ENCODE measurements around the gene TNRC6B.

The TNRC6B gene, protein sequence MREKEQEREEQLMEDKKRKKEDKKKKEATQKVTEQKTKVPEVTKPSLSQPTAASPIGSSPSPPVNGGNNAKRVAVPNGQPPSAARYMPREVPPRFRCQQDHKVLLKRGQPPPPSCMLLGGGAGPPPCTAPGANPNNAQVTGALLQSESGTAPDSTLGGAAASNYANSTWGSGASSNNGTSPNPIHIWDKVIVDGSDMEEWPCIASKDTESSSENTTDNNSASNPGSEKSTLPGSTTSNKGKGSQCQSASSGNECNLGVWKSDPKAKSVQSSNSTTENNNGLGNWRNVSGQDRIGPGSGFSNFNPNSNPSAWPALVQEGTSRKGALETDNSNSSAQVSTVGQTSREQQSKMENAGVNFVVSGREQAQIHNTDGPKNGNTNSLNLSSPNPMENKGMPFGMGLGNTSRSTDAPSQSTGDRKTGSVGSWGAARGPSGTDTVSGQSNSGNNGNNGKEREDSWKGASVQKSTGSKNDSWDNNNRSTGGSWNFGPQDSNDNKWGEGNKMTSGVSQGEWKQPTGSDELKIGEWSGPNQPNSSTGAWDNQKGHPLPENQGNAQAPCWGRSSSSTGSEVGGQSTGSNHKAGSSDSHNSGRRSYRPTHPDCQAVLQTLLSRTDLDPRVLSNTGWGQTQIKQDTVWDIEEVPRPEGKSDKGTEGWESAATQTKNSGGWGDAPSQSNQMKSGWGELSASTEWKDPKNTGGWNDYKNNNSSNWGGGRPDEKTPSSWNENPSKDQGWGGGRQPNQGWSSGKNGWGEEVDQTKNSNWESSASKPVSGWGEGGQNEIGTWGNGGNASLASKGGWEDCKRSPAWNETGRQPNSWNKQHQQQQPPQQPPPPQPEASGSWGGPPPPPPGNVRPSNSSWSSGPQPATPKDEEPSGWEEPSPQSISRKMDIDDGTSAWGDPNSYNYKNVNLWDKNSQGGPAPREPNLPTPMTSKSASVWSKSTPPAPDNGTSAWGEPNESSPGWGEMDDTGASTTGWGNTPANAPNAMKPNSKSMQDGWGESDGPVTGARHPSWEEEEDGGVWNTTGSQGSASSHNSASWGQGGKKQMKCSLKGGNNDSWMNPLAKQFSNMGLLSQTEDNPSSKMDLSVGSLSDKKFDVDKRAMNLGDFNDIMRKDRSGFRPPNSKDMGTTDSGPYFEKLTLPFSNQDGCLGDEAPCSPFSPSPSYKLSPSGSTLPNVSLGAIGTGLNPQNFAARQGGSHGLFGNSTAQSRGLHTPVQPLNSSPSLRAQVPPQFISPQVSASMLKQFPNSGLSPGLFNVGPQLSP (N-terminal part only)

DNA sequence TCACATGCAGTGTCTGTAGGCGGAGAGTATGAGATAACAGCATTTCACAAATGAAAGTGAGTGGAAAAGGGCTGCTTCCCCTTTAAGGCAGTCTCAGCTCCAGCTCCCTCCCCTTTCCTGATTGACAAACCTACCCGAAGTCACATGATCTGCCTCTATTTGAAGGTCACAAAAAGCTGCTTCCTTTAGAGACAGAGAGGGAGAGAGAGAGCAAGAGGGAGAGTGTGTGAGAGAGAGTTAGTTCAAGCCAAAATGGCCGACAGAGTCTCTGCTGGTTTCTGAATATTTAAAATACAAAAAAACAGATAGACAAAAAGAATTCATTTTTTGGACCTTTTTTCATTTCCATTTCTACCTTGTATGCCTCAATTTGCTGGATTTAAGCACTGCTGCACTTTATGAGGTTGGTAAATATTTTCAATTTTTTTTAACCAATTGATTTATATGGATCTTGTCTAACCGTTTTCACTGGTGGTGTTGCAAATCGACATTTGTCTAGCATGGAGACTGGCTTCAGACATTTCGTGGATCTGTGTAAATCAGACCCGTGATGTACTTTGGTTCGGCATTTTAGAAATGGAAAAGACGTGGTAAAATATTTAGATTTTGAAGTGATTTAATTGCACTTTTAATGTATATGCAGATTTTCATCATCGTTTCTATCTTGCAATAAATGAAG, at the start of gene TNRC6B:
TNRC6B (plus strand) TSS at position 188 of the 679 bp plus-strand sequence; CDS start at position 399, 211 bp downstream.
- DNase-seq (ENCODE audit: extremely low read depth, low read depth), result peak; percentile 95
- H3K4me3 ChIP-seq (replicated peaks; ENCODE audit: low read depth, low read length), result peak within 1 kb of the TSS; percentile 62
- TF ChIP-seq, protein P1, sequence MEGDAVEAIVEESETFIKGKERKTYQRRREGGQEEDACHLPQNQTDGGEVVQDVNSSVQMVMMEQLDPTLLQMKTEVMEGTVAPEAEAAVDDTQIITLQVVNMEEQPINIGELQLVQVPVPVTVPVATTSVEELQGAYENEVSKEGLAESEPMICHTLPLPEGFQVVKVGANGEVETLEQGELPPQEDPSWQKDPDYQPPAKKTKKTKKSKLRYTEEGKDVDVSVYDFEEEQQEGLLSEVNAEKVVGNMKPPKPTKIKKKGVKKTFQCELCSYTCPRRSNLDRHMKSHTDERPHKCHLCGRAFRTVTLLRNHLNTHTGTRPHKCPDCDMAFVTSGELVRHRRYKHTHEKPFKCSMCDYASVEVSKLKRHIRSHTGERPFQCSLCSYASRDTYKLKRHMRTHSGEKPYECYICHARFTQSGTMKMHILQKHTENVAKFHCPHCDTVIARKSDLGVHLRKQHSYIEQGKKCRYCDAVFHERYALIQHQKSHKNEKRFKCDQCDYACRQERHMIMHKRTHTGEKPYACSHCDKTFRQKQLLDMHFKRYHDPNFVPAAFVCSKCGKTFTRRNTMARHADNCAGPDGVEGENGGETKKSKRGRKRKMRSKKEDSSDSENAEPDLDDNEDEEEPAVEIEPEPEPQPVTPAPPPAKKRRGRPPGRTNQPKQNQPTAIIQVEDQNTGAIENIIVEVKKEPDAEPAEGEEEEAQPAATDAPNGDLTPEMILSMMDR (IDR thresholded peaks at IDR 0.05; ENCODE audit: low read depth, low read length, missing control alignments), result no peak

- TF ChIP-seq, protein P1 (IDR thresholded peaks at IDR 0.05; ENCODE audit: low read depth, low read length, missing control alignments), result no peak
- no peak overlapping the region for H3K4me3 ChIP-seq (replicated peaks; ENCODE audit: low read depth, low read length)
- no peak for DNase-seq (ENCODE audit: extremely low read depth, low read depth)
Measured at GRCh38 chr22:40128989-40129388, 48.7 kb upstream of the TNRC6B start.

DNA sequence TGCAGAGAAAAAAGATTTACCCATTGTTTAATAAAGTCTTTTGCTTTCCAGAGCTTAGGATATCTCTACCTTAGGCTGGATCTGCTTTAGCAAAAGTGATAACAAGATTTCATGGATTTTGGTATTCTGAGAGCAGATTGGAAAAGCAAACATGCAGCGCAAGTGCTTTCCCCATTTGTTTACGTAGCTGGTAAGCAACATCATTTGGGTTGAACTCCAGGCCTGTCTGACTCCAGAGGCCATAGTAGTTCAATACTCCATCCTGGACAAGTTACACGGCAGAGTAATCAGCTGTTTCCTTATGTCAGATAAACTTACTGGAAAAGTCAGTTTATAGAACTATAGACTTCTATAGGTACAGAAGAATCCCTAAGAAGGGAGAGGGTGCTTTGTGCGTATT, 40.6 kb upstream of the TNRC6B start:
- H3K4me3 ChIP-seq (replicated peaks; ENCODE audit: low read depth, low read length), result no peak overlapping the region
- no peak for DNase-seq (ENCODE audit: extremely low read depth, low read depth)
- TF ChIP-seq, protein P1 (IDR thresholded peaks at IDR 0.05; ENCODE audit: low read depth, low read length, missing control alignments), result no peak

DNA sequence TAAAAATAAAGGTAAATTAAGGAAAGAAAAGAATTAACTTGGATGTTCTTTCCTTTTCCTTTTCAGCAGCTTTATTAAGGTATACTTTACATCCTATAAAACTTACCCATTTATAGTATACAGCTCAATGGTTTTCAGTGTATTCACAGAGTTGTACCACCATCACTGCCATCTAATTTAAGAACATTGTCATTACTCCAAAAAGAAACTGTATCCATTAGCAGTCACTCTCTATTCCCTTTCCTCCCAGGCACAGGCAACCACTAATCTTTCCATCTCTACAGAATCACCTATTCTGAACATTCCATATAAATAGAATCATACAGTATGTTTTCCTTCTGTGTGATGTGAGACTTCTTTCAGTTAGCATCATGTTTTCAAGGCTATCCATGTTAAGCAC, 38.9 kb upstream of the TNRC6B start:
- DNase-seq (ENCODE audit: extremely low read depth, low read depth), result no peak
- TF ChIP-seq, protein P1 (IDR thresholded peaks at IDR 0.05; ENCODE audit: low read depth, low read length, missing control alignments), result no peak
- H3K4me3 ChIP-seq (replicated peaks; ENCODE audit: low read depth, low read length), result no peak overlapping the region

GRCh38 chr22:40147388-40148176, 30.1 kb upstream of the TNRC6B start:
- TF ChIP-seq, protein P1 (IDR thresholded peaks at IDR 0.05; ENCODE audit: low read depth, low read length, missing control alignments), result no peak
- no peak overlapping the region for H3K4me3 ChIP-seq (replicated peaks; ENCODE audit: low read depth, low read length)
- DNase-seq (ENCODE audit: extremely low read depth, low read depth), result no peak
